ENCODE measurements around the gene DCTN5.

Gene DCTN5

DNA sequence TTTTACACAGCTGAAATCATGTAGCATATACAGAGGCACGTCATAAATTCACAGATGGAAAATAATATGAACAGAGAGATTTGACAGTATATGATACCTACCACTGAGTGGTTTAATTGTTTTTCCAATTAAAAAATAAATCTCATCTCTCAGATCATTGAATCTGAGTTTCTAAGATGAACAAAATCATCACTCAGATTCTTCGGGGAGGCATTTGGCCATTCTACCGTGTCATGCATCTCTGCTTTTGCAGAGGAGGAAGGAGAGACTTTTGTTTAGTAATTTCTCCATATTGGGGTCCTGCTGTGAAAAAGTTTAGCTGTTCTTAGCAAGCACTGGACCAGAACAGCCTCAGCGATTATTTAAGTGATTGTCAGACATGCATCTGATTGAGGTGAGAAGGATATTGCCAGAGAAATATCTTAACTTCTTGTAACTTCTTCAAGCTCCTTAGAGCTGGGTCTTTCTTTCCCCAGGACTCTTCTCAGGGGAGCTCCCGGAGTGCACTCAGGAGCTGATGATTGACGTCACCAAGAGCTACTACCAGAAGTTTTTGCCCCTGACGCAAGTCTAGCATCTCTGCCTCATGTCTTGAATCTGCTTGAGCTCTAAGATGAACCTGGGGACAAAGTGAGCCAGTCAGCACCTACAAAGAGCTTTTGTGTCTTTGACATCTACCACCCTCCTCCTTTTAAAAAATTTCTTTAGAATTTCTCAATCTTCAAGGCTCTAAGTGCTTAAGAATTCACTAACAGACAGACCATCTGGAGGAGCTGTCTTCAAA is 25.5 kb downstream of the DCTN5 start:
- Mint-ChIP-seq H3K27me3 (ENCODE audit: low read depth, poor library complexity) (no peaks in the 10 kb centered on the region), H3K36me3 (ENCODE audit: low read depth) (peaks cover 57% of the 10 kb centered on the region)
- TF ChIP-seq, protein P1, sequence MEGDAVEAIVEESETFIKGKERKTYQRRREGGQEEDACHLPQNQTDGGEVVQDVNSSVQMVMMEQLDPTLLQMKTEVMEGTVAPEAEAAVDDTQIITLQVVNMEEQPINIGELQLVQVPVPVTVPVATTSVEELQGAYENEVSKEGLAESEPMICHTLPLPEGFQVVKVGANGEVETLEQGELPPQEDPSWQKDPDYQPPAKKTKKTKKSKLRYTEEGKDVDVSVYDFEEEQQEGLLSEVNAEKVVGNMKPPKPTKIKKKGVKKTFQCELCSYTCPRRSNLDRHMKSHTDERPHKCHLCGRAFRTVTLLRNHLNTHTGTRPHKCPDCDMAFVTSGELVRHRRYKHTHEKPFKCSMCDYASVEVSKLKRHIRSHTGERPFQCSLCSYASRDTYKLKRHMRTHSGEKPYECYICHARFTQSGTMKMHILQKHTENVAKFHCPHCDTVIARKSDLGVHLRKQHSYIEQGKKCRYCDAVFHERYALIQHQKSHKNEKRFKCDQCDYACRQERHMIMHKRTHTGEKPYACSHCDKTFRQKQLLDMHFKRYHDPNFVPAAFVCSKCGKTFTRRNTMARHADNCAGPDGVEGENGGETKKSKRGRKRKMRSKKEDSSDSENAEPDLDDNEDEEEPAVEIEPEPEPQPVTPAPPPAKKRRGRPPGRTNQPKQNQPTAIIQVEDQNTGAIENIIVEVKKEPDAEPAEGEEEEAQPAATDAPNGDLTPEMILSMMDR (IDR thresholded peaks at IDR 0.05) = no peak

GRCh38 chr16:23667355-23667659 is 26.0 kb downstream of the DCTN5 start:
- Mint-ChIP-seq H3K9me3 (no peaks in the 10 kb centered on the region), H3K27me3 (ENCODE audit: low read depth, poor library complexity) (no peaks in the 10 kb centered on the region), H3K4me3 (no peak overlapping the region), H3K27ac (no peak overlapping the region), H3K4me1 (no peaks in the 10 kb centered on the region), H3K36me3 (ENCODE audit: low read depth) (peaks cover 63% of the 10 kb centered on the region)
- no peak for DNase-seq
- TF ChIP-seq, protein P1 (IDR thresholded peaks at IDR 0.05) = no peak

More for the DNA sequence above, 25.5 kb downstream of the DCTN5 start:
- Mint-ChIP-seq H3K4me1 (no peaks in the 10 kb centered on the region), H3K4me3 (no peak overlapping the region), H3K27ac (no peak overlapping the region), H3K9me3 (no peaks in the 10 kb centered on the region)
- DNase-seq = no peak

DNA sequence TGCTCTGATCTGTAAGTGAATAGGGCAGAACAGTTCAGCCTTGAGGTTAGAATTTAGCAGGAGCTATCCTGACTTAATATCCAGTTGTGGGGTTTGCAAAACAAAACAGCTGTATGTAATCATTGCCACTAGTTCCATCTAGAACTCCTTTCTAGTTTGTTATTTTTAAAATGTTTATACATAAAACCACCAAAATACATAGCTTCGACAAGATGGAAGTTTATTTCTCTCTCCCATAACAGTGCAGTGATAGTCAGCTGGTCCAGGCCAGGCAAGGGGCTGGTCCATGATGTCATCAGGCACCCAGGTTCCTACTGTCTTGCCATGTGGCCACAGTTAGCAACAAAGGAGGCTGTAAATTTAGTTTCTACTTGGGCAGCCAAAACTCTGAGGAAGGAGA is 27.0 kb downstream of the DCTN5 start:
- DNase-seq = no peak
- Mint-ChIP-seq H3K36me3 (ENCODE audit: low read depth) (peaks cover 65% of the 10 kb centered on the region), H3K4me3 (no peak overlapping the region), H3K9me3 (no peaks in the 10 kb centered on the region), H3K27ac (no peak overlapping the region), H3K27me3 (ENCODE audit: low read depth, poor library complexity) (no peaks in the 10 kb centered on the region), H3K4me1 (no peaks in the 10 kb centered on the region)
- TF ChIP-seq, protein P1 (IDR thresholded peaks at IDR 0.05) = no peak

GRCh38 chr16:23668873-23669272 is 27.6 kb downstream of the DCTN5 start:
- H3K4me1 Mint-ChIP-seq = no peaks in the 10 kb centered on the region
- no peaks in the 10 kb centered on the region for H3K9me3 Mint-ChIP-seq
- no peaks in the 10 kb centered on the region for H3K27me3 Mint-ChIP-seq (ENCODE audit: low read depth, poor library complexity)
- H3K27ac Mint-ChIP-seq = no peak overlapping the region
- no peak overlapping the region for H3K4me3 Mint-ChIP-seq
- DNase-seq = no peak
- TF ChIP-seq, protein P1 (IDR thresholded peaks at IDR 0.05) = no peak
- peaks cover 62% of the 10 kb centered on the region for H3K36me3 Mint-ChIP-seq (ENCODE audit: low read depth)

DNA sequence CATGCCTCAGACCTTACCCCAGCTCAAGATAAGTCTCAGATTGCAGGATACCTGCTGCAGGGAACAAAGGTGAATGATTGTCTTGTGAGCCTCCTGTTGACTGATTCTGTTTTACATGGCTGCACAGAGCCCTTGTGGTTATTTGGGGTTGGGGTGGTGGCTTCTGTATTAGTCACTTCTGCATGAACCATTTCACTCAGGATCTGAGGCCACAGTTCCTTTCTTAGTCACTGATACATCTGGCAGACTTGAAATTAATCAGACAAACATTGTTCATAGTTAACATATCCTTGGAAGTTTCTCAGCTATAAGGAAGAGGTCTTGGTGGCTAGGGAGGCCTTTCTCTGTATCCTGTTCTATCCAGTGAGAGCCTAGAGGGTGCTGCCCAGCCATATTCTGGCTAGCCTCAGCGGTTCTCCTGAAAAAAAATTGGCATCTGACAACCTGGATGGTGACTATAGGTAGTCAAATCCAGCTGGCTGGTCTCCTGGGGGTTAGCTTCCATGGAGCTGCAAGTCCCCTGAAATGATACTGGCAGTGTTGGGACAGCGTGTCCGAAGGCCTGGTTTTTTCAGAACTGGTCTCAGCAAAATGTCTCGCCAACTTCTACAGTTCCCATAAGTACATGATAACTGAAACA is 29.0 kb downstream of the DCTN5 start:
- no peak overlapping the region for H3K4me3 Mint-ChIP-seq
- no peak overlapping the region for H3K27ac Mint-ChIP-seq
- TF ChIP-seq, protein P1 (IDR thresholded peaks at IDR 0.05) = no peak
- no peak for DNase-seq
- no peaks in the 10 kb centered on the region for H3K27me3 Mint-ChIP-seq (ENCODE audit: low read depth, poor library complexity)
- H3K9me3 Mint-ChIP-seq = no peaks in the 10 kb centered on the region
- no peaks in the 10 kb centered on the region for H3K4me1 Mint-ChIP-seq
- H3K36me3 Mint-ChIP-seq (ENCODE audit: low read depth) = peaks cover 65% of the 10 kb centered on the region
